IMR-90 (cell line): ENCODE results near the gene NSD2.

Experiments used
- CEBPB ChIP-seq: IDR thresholded peaks from 2 replicates; pipeline ENCODE4 v1.6.1; 2012; ENCODE audit warnings: low read depth, low read length, improper control_type of control experiment
- CTCF ChIP-seq: conservative IDR thresholded peaks from 2 replicates; pipeline ENCODE4 v1.5.1; 2012; ENCODE audit warnings: mild to moderate bottlenecking, low read depth, low read length, improper control_type of control experiment
- POLR2A ChIP-seq: IDR thresholded peaks from 2 replicates; pipeline ENCODE4 v1.6.1; 2012; ENCODE audit warnings: mild to moderate bottlenecking, low read depth, low read length
- RAD21 ChIP-seq: IDR thresholded peaks from 2 replicates; pipeline ENCODE4 v1.6.1; 2012; ENCODE audit warnings: low read length, improper control_type of control experiment

GRCh38 chr4:1998296-1998695 is 127.1 kb downstream of the NSD2 start:
- TF ChIP-seq CTCF (no peak), CEBPB (no peak), POLR2A (no peak), RAD21 (no peak)
